ENCODE results near the gene POLD3.

The POLD3 gene

GRCh38 chr11:74592441-74593362, at the start of gene POLD3:
POLD3 (plus strand) TSS chr11:74592582; CDS start chr11:74592659, 77 bp downstream.
- DNase-seq, result peak; percentile 78

- DNase-seq, result peak; percentile 23
Observed at GRCh38 chr11:74543991-74544390, 48.4 kb upstream of the POLD3 start.

GRCh38 chr11:74546752-74547151, 45.6 kb upstream of the POLD3 start:
- DNase-seq, result peak; percentile 41

- DNase-seq, result no peak
Observed at GRCh38 chr11:74550991-74551753, 41.2 kb upstream of the POLD3 start.

- DNase-seq, result no peak
Observed at GRCh38 chr11:74551754-74552145, 40.6 kb upstream of the POLD3 start.

GRCh38 chr11:74557526-74557925, 34.9 kb upstream of the POLD3 start:
- no peak for DNase-seq

GRCh38 chr11:74559110-74559933, 33.1 kb upstream of the POLD3 start:
- peak; percentile 69 for DNase-seq

- no peak for DNase-seq
Observed at GRCh38 chr11:74559934-74560309, 32.5 kb upstream of the POLD3 start.

- DNase-seq, result no peak
Observed at GRCh38 chr11:74566146-74566960, 26.0 kb upstream of the POLD3 start.

- DNase-seq, result no peak
Observed at GRCh38 chr11:74568028-74568427, 24.4 kb upstream of the POLD3 start.

- DNase-seq, result peak; percentile 17
Observed at GRCh38 chr11:74570266-74571061, 21.9 kb upstream of the POLD3 start.

GRCh38 chr11:74571062-74571399, 21.4 kb upstream of the POLD3 start:
- DNase-seq, result no peak

- DNase-seq, result no peak
Observed at GRCh38 chr11:74572349-74572748, 20.0 kb upstream of the POLD3 start.

GRCh38 chr11:74574563-74574962, 17.8 kb upstream of the POLD3 start:
- DNase-seq, result peak; percentile 47

- no peak for DNase-seq
Observed at GRCh38 chr11:74575999-74576398, 16.4 kb upstream of the POLD3 start.

GRCh38 chr11:74577181-74577580, 15.2 kb upstream of the POLD3 start:
- no peak for DNase-seq

- DNase-seq, result peak; percentile 86
Observed at GRCh38 chr11:74577624-74578396, 14.6 kb upstream of the POLD3 start.

GRCh38 chr11:74579577-74580270, 12.7 kb upstream of the POLD3 start:
- DNase-seq, result peak; percentile 34

GRCh38 chr11:74581954-74582547, 10.3 kb upstream of the POLD3 start:
- no peak for DNase-seq

Data from DMS153 (cell line).